ENCODE data around the gene TSPAN6.

The TSPAN6 gene

DNA sequence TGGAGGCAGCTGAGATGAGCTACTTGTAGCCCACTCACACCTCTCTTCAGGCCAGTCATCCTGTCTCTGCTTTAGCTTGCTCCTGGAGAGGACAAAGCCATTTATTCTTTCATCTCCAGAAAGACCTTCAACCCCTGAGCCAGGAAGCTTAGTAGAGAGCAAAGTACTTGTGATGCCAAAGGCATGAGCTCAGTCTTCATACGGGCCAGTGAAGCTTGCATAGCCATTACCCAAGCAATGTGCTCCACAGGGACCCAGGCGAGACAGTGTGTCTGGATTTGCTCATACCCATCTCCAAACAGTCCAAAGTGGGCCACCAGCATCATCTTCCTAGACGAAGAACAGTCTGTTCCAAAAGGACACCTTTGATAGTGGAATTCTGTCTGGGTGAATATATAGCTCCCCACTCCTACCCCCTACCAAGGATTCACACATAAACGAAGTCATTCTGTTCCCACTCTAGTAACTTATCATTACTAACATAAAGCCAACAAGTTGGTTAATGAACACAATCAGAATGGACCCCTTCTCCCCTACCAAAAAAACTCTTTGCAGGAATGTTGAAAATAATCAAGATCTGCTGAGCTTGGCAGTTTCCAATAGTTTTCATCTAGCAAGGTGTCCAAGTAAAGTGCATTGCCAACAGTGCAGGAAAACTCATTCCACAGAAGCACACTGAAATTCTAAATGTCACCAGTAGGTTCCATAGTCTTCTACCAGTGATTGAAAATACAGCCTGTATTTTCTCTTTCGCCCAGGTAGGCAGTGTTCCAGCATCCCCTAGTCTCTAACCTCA is 45.2 kb downstream of the TSPAN6 start:
- no peak for FAIRE-seq

DNA sequence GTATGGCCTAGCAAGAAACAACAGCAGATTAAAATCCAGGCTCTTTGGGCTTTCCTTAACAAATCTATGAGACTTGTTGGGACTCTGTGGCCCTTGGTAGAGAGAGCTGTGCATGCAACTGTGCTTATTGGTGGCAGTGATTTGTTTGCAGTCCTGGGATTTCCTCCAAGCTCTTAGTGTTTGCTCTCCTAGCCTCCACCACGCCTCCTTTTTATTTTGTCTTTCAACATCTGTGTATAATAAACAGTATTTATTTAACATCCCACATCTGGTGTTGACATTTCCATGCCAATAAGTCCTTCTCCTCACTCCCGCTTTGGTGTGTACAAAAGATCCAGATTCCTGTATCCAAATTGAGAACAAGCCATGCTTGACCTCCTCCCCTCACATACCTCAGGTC is 48.7 kb downstream of the TSPAN6 start:
- FAIRE-seq = no peak

More for the DNA sequence above, 45.2 kb downstream of the TSPAN6 start:
- no peak for DNase-seq (ENCODE audit: insufficient read length, low spot score)

DNA sequence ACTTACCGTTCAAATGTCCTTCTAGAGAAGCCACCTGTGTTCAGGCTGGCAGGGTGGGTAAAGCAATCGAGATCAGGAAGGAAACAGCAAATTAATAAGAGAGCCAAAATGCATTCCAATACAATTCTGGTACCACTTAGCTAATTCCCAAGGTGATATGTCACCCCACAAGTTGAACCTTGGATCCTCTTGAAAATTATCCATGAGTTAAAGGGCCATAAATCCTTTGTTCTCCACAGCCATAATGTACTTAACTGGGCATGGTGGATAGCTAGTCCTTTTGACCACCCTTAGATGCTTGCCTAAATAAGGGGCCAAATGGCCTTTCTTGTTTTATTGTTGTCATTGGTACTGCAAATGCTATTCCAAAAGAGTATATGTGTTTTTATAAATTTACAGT is 49.9 kb downstream of the TSPAN6 start:
- DNase-seq (ENCODE audit: insufficient read length, low spot score) (no peak), FAIRE-seq (no peak)

More for the DNA sequence above, 48.7 kb downstream of the TSPAN6 start:
- DNase-seq (ENCODE audit: insufficient read length, low spot score) = no peak

DNA sequence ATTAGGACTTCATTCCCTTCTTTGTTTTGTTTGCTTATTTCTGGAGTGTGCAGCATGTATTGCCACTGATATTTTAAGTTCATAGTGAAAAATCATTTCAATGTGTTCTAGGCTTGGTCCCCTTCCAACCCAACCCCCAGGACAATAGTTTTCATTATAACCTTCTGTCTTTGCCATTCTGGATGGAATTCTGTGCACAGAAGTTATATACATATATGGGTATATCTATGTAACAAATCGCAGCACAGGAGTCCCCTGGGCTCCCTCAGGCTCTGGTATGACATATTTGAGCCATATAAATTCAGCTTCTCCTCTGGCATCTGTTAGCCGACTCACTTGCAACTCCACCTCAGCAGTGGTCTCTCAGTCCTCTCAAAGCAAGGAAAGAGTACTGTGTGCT is 52.0 kb downstream of the TSPAN6 start, which contains the start of gene TNMD:
Gene TNMD, plus strand, starts transcription at position 326 of the 400 bp plus-strand sequence. CDS start 83 bp downstream, outside the sequence.
- DNase-seq (ENCODE audit: insufficient read length, low spot score) (no peak), FAIRE-seq (no peak)

Data from HTR-8/SVneo (cell line).